Mucosa of descending colon (tissue), 3 donors: Measurements from ENCODE around the gene KCTD12. TPM values are rescaled to one million over a fixed set of nuclear protein-coding genes. Genes with fewer than 3 reads are reported as not detected.

Experiments
- ATAC-seq: fragments of 200-7000 bp; cut with Tn5 transposase; one replicate; pipeline ENCODE4 v1.9.1; 2020; ENCODE audit warnings: mild to moderate bottlenecking, moderate library complexity
- DNase-seq, 3 donors: peaks; one replicate each; pipeline ENCODE4 v3.0.0-alpha.2; 2020
- H3K36me3 ChIP-seq: fragments of 200-600 bp; one replicate; pipeline ENCODE4 v1.8.0; 2021; ENCODE audit warnings: low read depth, mild to moderate bottlenecking
- H3K4me1 ChIP-seq: fragments of 200-600 bp; one replicate; pipeline ENCODE4 v1.8.0; 2021; ENCODE audit warnings: low read depth, mild to moderate bottlenecking
- H3K4me3 ChIP-seq: fragments of 200-600 bp; one replicate; pipeline ENCODE4 v1.8.0; 2021; ENCODE audit warnings: mild to moderate bottlenecking
- H3K9me3 ChIP-seq: fragments of 200-600 bp; one replicate; pipeline ENCODE4 v1.8.0; 2021; ENCODE audit warnings: mild to moderate bottlenecking
- intact Hi-C, 2 donors: fragments of 100-400 bp; cut with DNase I in 1 of 2; cut with micrococcal nuclease in 1 of 2; formaldehyde crosslinking; loops; one replicate each; pipeline versions ENCODE4 v1.11.0 to v1.11.1; 2022; cut with DNase I, micrococcal nuclease
- total RNA-seq, 3 donors: library from RNA; stranded (reverse); fragmentation: NEBNext Ultra II Directional in 2 of 3; extraction: Animal tissue kit (Norgen Biotek cat#: 25700) in 2 of 3; gene quantifications; one replicate each; pipeline versions ENCODE4 v1.2.1 to v1.2.4, GENCODE V29; 2021 to 2023
- TF ChIP-seq, protein P1 (sequence below): fragments of 200-600 bp; IDR thresholded peaks from one replicate; pipeline ENCODE4 v1.8.0; 2022; ENCODE audit warnings: antibody characterized with exemption, mild to moderate bottlenecking
- donor health status: DM: no; HTN: no; CAD: no; lungs with moderate emphysema.
- donor health status: DM: no; HTN: no; CAD: no.
- donor health status: DM: no; HTN: yes; CAD: no.

KCTD12 gene
- total RNA-seq, 3 donors from 2014 or later: 26.2 to 62.4 (median 62.0) TPM

- Histone ChIP-seq H3K4me3 (no peak overlapping the region), H3K9me3 (no peaks in the 10 kb centered on the region), H3K36me3 (no peaks in the 10 kb centered on the region), H3K4me1 (no peaks in the 10 kb centered on the region)
- no peak for DNase-seq
- TF ChIP-seq, protein P1, sequence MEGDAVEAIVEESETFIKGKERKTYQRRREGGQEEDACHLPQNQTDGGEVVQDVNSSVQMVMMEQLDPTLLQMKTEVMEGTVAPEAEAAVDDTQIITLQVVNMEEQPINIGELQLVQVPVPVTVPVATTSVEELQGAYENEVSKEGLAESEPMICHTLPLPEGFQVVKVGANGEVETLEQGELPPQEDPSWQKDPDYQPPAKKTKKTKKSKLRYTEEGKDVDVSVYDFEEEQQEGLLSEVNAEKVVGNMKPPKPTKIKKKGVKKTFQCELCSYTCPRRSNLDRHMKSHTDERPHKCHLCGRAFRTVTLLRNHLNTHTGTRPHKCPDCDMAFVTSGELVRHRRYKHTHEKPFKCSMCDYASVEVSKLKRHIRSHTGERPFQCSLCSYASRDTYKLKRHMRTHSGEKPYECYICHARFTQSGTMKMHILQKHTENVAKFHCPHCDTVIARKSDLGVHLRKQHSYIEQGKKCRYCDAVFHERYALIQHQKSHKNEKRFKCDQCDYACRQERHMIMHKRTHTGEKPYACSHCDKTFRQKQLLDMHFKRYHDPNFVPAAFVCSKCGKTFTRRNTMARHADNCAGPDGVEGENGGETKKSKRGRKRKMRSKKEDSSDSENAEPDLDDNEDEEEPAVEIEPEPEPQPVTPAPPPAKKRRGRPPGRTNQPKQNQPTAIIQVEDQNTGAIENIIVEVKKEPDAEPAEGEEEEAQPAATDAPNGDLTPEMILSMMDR: no peak
- no peak for ATAC-seq
- intact Hi-C loops: no loop called here
These were observed 31.3 kb downstream of the KCTD12 start for GRCh38 chr13:76854894-76855293.

DNA sequence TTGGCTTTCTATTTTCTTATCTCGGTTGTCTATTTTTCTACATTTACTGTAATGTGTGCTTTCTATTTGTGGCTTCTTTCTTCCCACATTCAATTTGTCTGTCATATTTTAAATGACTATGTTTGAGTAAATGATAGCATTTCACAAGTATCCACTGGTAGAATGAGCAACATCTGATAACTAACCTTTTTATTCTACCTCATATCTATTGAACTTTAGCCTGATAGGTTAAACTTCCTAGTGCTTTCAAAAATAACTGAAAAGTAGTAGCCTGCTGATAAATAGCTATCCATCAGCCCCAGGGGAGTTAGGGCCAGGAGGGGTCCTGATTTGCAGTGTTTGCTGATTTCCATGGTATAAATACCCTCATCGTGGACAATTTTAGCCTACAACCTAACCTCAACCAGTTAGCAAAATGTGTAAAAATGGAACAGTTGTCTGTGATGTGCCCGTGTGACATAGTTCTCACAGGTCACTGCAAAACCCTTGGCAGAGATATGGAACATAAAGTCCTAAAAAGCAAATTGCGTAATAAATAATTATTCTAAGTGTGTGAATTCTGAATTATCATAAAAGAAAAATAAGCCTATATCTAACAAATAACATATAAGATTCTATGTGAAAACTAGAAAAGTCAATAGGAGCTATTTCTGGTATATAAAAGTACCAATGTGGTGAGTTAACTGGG, 32.1 kb downstream of the KCTD12 start:
- Histone ChIP-seq H3K4me3 (no peak overlapping the region), H3K36me3 (no peaks in the 10 kb centered on the region), H3K9me3 (no peaks in the 10 kb centered on the region), H3K4me1 (no peaks in the 10 kb centered on the region)
- DNase-seq (no peak), ATAC-seq (no peak)
- intact Hi-C loops: no loop called here
- TF ChIP-seq, protein P1: no peak

GRCh38 chr13:76853481-76853880, 32.7 kb downstream of the KCTD12 start:
- ATAC-seq: no peak
- TF ChIP-seq, protein P1: no peak

GRCh38 chr13:76852986-76853385, 33.2 kb downstream of the KCTD12 start:
- no peak for DNase-seq
- TF ChIP-seq, protein P1: no peak
- Histone ChIP-seq H3K4me3 (no peak overlapping the region), H3K36me3 (no peaks in the 10 kb centered on the region), H3K4me1 (no peaks in the 10 kb centered on the region), H3K9me3 (no peaks in the 10 kb centered on the region)
- ATAC-seq: no peak
- intact Hi-C loops: no loop called here

More at GRCh38 chr13:76853481-76853880, 32.7 kb downstream of the KCTD12 start:
- Histone ChIP-seq H3K36me3 (no peaks in the 10 kb centered on the region), H3K4me3 (no peak overlapping the region), H3K4me1 (no peaks in the 10 kb centered on the region), H3K9me3 (no peaks in the 10 kb centered on the region)
- no peak for DNase-seq
- intact Hi-C loops: no loop called here

DNA sequence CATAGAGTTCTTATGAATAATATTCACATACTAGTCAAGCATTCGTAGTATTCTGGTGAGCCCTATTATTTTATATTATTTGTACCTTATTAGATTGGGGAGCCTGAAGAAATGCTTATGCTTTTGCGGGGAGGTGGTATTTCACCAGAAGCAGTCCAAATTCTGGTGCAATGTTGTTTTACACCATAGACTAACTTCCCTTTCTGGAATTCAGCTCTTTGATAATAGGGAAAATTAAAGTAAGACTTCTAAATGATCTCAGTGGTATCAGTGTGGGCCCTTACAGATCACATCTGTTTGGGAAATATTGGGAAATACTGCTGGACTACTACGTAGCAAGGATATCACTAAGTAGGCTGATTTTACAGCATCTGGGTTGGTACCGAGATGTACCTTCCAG, 34.2 kb downstream of the KCTD12 start:
- no peak for DNase-seq
- intact Hi-C loops: no loop called here

More for the DNA sequence above, 34.2 kb downstream of the KCTD12 start:
- ATAC-seq: no peak
- no peaks in the 10 kb centered on the region for H3K9me3 ChIP-seq
- TF ChIP-seq, protein P1: no peak
- no peak overlapping the region for H3K4me3 ChIP-seq
- no peaks in the 10 kb centered on the region for H3K36me3 ChIP-seq
- H3K4me1 ChIP-seq: no peaks in the 10 kb centered on the region
